DOHH2 (cell line): Measurements from ENCODE around the gene SEPTIN10.

Experiments used
- H3F3A ChIP-seq: fragments of 200-600 bp; sonication (generic), shearing (Covaris generic); 2 replicates; pipeline ENCODE4 v1.6.0; 2016; ENCODE audit warnings: antibody characterized with exemption, mild to moderate bottlenecking; ENCODE audit not compliant: control insufficient read depth, insufficient read depth
- H3K27ac ChIP-seq: fragments of 200-600 bp; sonication (generic); 2 replicates; pipeline ENCODE4 v1.5.1; 2014; ENCODE audit warnings: low read depth, mild to moderate bottlenecking, low read length, moderate library complexity
- H3K27me3 ChIP-seq: fragments of 200-600 bp; sonication (generic); 2 replicates; pipeline ENCODE4 v1.6.1; 2014; ENCODE audit warnings: mild to moderate bottlenecking, low read length, mixed read lengths; ENCODE audit not compliant: control insufficient read depth
- H3K36me3 ChIP-seq: fragments of 200-600 bp; sonication (generic); 2 replicates; pipeline ENCODE4 v1.6.1; 2014; ENCODE audit warnings: mild to moderate bottlenecking, low read length, moderate library complexity, mixed read lengths; ENCODE audit not compliant: control insufficient read depth
- H3K4me1 ChIP-seq: fragments of 200-600 bp; sonication (generic); 2 replicates; pipeline ENCODE4 v1.6.1; 2014; ENCODE audit warnings: mild to moderate bottlenecking, low read length, mixed read lengths; ENCODE audit not compliant: control insufficient read depth
- H3K4me2 ChIP-seq: fragments of 200-600 bp; sonication (generic); 2 replicates; pipeline ENCODE4 v1.6.0; 2014; ENCODE audit warnings: mild to moderate bottlenecking, low read length, moderate library complexity
- H3K4me3 ChIP-seq: fragments of 200-600 bp; sonication (generic); 2 replicates; pipeline ENCODE4 v1.5.1; 2014; ENCODE audit warnings: mild to moderate bottlenecking, low read length, mixed read lengths
- H3K79me2 ChIP-seq: fragments of 200-600 bp; sonication (generic); 2 replicates; pipeline ENCODE4 v1.6.1; 2014; ENCODE audit warnings: mild to moderate bottlenecking, low read length, mixed read lengths; ENCODE audit not compliant: control insufficient read depth
- H3K9me2 ChIP-seq: fragments of 200-600 bp; sonication (generic); replicated peaks from 2 replicates; pipeline ENCODE4 v1.6.1; 2014; ENCODE audit warnings: mild to moderate bottlenecking, low read length, mixed read lengths; ENCODE audit not compliant: control insufficient read depth
- H3K9me3 ChIP-seq: fragments of 200-600 bp; sonication (generic); 2 replicates; pipeline ENCODE4 v1.6.1; 2014; ENCODE audit warnings: antibody characterized with exemption, low read length, mixed read lengths; ENCODE audit not compliant: control insufficient read depth, insufficient read depth
- H4K20me1 ChIP-seq: fragments of 200-600 bp; sonication (generic); 2 replicates; pipeline ENCODE4 v1.6.0; 2014; ENCODE audit warnings: low read depth, mild to moderate bottlenecking, antibody characterized with exemption, low read length, moderate library complexity; ENCODE audit not compliant: control insufficient read depth, insufficient read depth
- CTCF ChIP-seq: fragments of 200-600 bp; sonication (generic); IDR thresholded peaks from one replicate; pipeline ENCODE4 v1.5.1; 2014; ENCODE audit warnings: antibody characterized with exemption, mild to moderate bottlenecking, low read depth, low read length; ENCODE audit not compliant: poor library complexity, severe bottlenecking
- EZH2phosphoT487 ChIP-seq: fragments of 200-600 bp; sonication (generic); IDR thresholded peaks from 2 replicates; pipeline ENCODE4 v1.6.1; 2017; ENCODE audit warnings: borderline replicate concordance, mild to moderate bottlenecking, antibody characterized with exemption, low read length, moderate library complexity, mixed read lengths

Gene SEPTIN10

DNA sequence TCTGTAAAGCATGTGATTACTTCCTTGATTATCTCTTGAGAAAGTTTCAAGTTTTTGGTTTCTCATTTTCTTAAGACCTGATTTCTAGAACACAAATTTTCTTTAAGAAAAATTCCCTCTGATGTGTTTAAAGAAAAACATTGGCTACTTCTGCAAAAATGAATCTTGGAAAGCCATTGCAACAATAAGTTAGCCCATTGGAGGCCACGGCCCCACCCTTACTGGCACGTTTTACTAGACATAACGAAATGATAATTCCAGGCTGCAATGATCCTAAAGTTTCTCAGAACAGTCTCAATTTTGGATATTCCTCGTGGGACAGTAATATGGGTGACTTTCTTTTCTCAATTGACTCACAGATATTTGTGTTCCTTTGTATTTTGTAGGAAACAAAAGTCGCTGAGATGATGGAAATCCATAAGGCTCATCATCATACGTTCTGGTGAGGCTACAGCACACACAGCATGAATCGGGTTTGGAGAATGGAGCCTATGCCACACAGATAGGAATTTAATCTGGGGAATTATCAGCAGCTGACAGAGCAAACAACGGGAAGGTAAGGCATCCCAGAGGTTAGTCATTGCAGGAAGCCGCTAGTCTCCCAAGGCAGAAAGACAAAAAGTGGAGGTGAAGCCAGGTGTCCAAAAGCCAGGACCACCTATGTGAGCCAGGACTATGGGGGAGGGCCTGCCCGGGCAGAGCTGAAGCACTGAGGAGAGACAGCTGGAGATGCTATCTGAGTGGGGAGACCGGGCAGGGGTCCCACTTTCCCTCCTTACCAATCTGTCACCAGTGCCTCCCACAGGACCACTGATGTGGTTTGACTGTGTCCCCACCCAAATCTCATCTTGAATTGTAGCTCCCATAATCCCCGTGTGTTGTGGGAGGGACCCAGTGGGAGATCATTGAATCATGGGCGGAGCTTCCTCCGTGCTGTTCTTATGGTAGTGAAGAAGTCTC is 36.2 kb upstream of the SEPTIN10 start:
- Histone ChIP-seq H3K36me3 (no peaks in the 10 kb centered on the region), H3K4me3 (no peak overlapping the region), H3K79me2 (no peaks in the 10 kb centered on the region), H4K20me1 (no peaks in the 10 kb centered on the region), H3K4me1 (no peaks in the 10 kb centered on the region), H3K27ac (no peak overlapping the region), H3K4me2 (no peak overlapping the region), H3F3A (no peaks in the 10 kb centered on the region), H3K9me3 (no peaks in the 10 kb centered on the region), H3K9me2 (no peaks in the 10 kb centered on the region), H3K27me3 (no peaks in the 10 kb centered on the region)
- TF ChIP-seq EZH2phosphoT487 (no peak), CTCF (no peak)

GRCh38 chr2:109648041-109648527 is 34.3 kb upstream of the SEPTIN10 start:
- TF ChIP-seq CTCF = no peak
- no peak for TF ChIP-seq EZH2phosphoT487
- Histone ChIP-seq H3K4me1 (no peaks in the 10 kb centered on the region), H3K27ac (no peak overlapping the region), H3K79me2 (no peaks in the 10 kb centered on the region), H3K27me3 (no peaks in the 10 kb centered on the region), H3K36me3 (no peaks in the 10 kb centered on the region), H3K4me3 (no peak overlapping the region), H4K20me1 (no peaks in the 10 kb centered on the region), H3F3A (no peaks in the 10 kb centered on the region), H3K9me2 (no peaks in the 10 kb centered on the region), H3K9me3 (no peaks in the 10 kb centered on the region), H3K4me2 (no peak overlapping the region)

- H3K27me3 ChIP-seq = no peaks in the 10 kb centered on the region
- no peaks in the 10 kb centered on the region for H3K4me1 ChIP-seq
- no peak for TF ChIP-seq CTCF
- no peak for TF ChIP-seq EZH2phosphoT487
- no peaks in the 10 kb centered on the region for H3K9me2 ChIP-seq
- H3K36me3 ChIP-seq = no peaks in the 10 kb centered on the region
- no peaks in the 10 kb centered on the region for H4K20me1 ChIP-seq
- no peaks in the 10 kb centered on the region for H3K9me3 ChIP-seq
- H3K4me3 ChIP-seq = no peak overlapping the region
- H3K4me2 ChIP-seq = no peak overlapping the region
- no peaks in the 10 kb centered on the region for H3F3A ChIP-seq
- H3K79me2 ChIP-seq = no peaks in the 10 kb centered on the region
- H3K27ac ChIP-seq = no peak overlapping the region
Observed at GRCh38 chr2:109647636-109648035, 33.9 kb upstream of the SEPTIN10 start.
